Central memory CD8-positive, alpha-beta T cell (primary cell): ENCODE data around the gene SLC7A6.

Source experiments
- ATAC-seq: fragments of 150-1000 bp; cut with Tn5 transposase; replicated peaks from 2 replicates; pipeline ENCODE4 v1.10.0; 2022; ENCODE audit warnings: mild to moderate bottlenecking, moderate FRiP score, moderate number of reproducible peaks; ENCODE audit not compliant: poor library complexity, severe bottlenecking; ENCODE audit errors: extremely low read depth
- DNase-seq, 2 donors: peaks; one replicate each; pipeline ENCODE4 v3.0.0; 2021; ENCODE audit warnings: low spot score in 2 of 2
- H3K27ac Mint-ChIP-seq: one replicate; pipeline ENCODE4 v1.8.0; 2022; ENCODE audit warnings: low read depth, mild to moderate bottlenecking, moderate library complexity, mixed read lengths
- H3K27me3 Mint-ChIP-seq: one replicate; pipeline ENCODE4 v1.8.0; 2022; ENCODE audit warnings: mixed read lengths
- H3K36me3 Mint-ChIP-seq: one replicate; pipeline ENCODE4 v1.8.0; 2022; ENCODE audit warnings: mild to moderate bottlenecking, moderate library complexity, mixed read lengths; ENCODE audit not compliant: insufficient read depth
- H3K4me1 Mint-ChIP-seq: one replicate; pipeline ENCODE4 v1.8.0; 2022; ENCODE audit warnings: mixed read lengths
- H3K4me3 Mint-ChIP-seq: one replicate; pipeline ENCODE4 v1.8.0; 2022; ENCODE audit warnings: mild to moderate bottlenecking, moderate library complexity, mixed read lengths
- H3K9me3 Mint-ChIP-seq: one replicate; pipeline ENCODE4 v1.8.0; 2022; ENCODE audit warnings: mixed read lengths

Gene SLC7A6

GRCh38 chr16:68292425-68292824, 28.1 kb downstream of the SLC7A6 start:
- DNase-seq (no peak), ATAC-seq (no peak)
- Mint-ChIP-seq H3K4me1 (peaks cover 48% of the 10 kb centered on the region), H3K4me3 (no peak overlapping the region), H3K36me3 (peaks cover 26% of the 10 kb centered on the region), H3K9me3 (no peaks in the 10 kb centered on the region), H3K27ac (peak overlapping the region; percentile 44), H3K27me3 (no peaks in the 10 kb centered on the region)

- H3K4me3 Mint-ChIP-seq: no peak overlapping the region
- peaks cover 32% of the 10 kb centered on the region for H3K4me1 Mint-ChIP-seq
- no peaks in the 10 kb centered on the region for H3K27me3 Mint-ChIP-seq
- no peak overlapping the region for H3K27ac Mint-ChIP-seq
- ATAC-seq: no peak
- no peak for DNase-seq
- H3K36me3 Mint-ChIP-seq: peaks cover 46% of the 10 kb centered on the region
- no peaks in the 10 kb centered on the region for H3K9me3 Mint-ChIP-seq
Measured at GRCh38 chr16:68296291-68296690, 32.0 kb downstream of the SLC7A6 start.

- H3K27me3 Mint-ChIP-seq: no peaks in the 10 kb centered on the region
- ATAC-seq (no peak), DNase-seq (no peak)
- H3K27ac Mint-ChIP-seq: no peak overlapping the region
- no peak overlapping the region for H3K4me3 Mint-ChIP-seq
- peaks cover 49% of the 10 kb centered on the region for H3K36me3 Mint-ChIP-seq
- H3K4me1 Mint-ChIP-seq: peaks cover 32% of the 10 kb centered on the region
- H3K9me3 Mint-ChIP-seq: no peaks in the 10 kb centered on the region
Measured at GRCh38 chr16:68296693-68297092, 32.4 kb downstream of the SLC7A6 start.

GRCh38 chr16:68297908-68298307, 33.6 kb downstream of the SLC7A6 start:
- Mint-ChIP-seq H3K4me1 (peaks cover 26% of the 10 kb centered on the region), H3K9me3 (no peaks in the 10 kb centered on the region), H3K27me3 (no peaks in the 10 kb centered on the region), H3K4me3 (no peak overlapping the region), H3K36me3 (peaks cover 59% of the 10 kb centered on the region), H3K27ac (peak overlapping the region; percentile 35)
- ATAC-seq (no peak), DNase-seq (no peak)

GRCh38 chr16:68298312-68298711, 34.0 kb downstream of the SLC7A6 start:
- ATAC-seq: no peak
- peaks cover 59% of the 10 kb centered on the region for H3K36me3 Mint-ChIP-seq
- no peaks in the 10 kb centered on the region for H3K9me3 Mint-ChIP-seq
- no peaks in the 10 kb centered on the region for H3K27me3 Mint-ChIP-seq
- H3K4me3 Mint-ChIP-seq: no peak overlapping the region
- H3K27ac Mint-ChIP-seq: peak overlapping the region; percentile 25
- DNase-seq: no peak
- peaks cover 25% of the 10 kb centered on the region for H3K4me1 Mint-ChIP-seq

- ATAC-seq: no peak
Measured at GRCh38 chr16:68298907-68299561, 34.7 kb downstream of the SLC7A6 start.

GRCh38 chr16:68299571-68300453, 35.5 kb downstream of the SLC7A6 start:
- Mint-ChIP-seq H3K27me3 (no peaks in the 10 kb centered on the region), H3K4me1 (peaks cover 14% of the 10 kb centered on the region), H3K27ac (no peak overlapping the region), H3K36me3 (peaks cover 68% of the 10 kb centered on the region), H3K4me3 (no peak overlapping the region), H3K9me3 (no peaks in the 10 kb centered on the region)
- ATAC-seq: no peak
- no peak for DNase-seq

More at GRCh38 chr16:68298907-68299561, 34.7 kb downstream of the SLC7A6 start:
- Mint-ChIP-seq H3K36me3 (peaks cover 63% of the 10 kb centered on the region), H3K27me3 (no peaks in the 10 kb centered on the region), H3K27ac (no peak overlapping the region), H3K9me3 (no peaks in the 10 kb centered on the region), H3K4me3 (no peak overlapping the region), H3K4me1 (peaks cover 19% of the 10 kb centered on the region)
- no peak for DNase-seq

- H3K27ac Mint-ChIP-seq: peak overlapping the region; percentile 87
- no peaks in the 10 kb centered on the region for H3K9me3 Mint-ChIP-seq
- peaks cover 78% of the 10 kb centered on the region for H3K36me3 Mint-ChIP-seq
- DNase-seq: no peak
- no peak for ATAC-seq
- peaks cover 14% of the 10 kb centered on the region for H3K4me1 Mint-ChIP-seq
- no peaks in the 10 kb centered on the region for H3K27me3 Mint-ChIP-seq
- H3K4me3 Mint-ChIP-seq: no peak overlapping the region
Measured at GRCh38 chr16:68300734-68301459, 36.6 kb downstream of the SLC7A6 start.

- peaks cover 66% of the 10 kb centered on the region for H3K36me3 Mint-ChIP-seq
- H3K4me3 Mint-ChIP-seq: no peak overlapping the region
- DNase-seq: no peak
- no peaks in the 10 kb centered on the region for H3K9me3 Mint-ChIP-seq
- no peak for ATAC-seq
- H3K4me1 Mint-ChIP-seq: peaks cover 22% of the 10 kb centered on the region
- H3K27me3 Mint-ChIP-seq: no peaks in the 10 kb centered on the region
- H3K27ac Mint-ChIP-seq: no peak overlapping the region
Measured at GRCh38 chr16:68306633-68307032, 42.3 kb downstream of the SLC7A6 start.

GRCh38 chr16:68309799-68310198, 45.5 kb downstream of the SLC7A6 start:
- Mint-ChIP-seq H3K9me3 (no peaks in the 10 kb centered on the region), H3K36me3 (peaks cover 49% of the 10 kb centered on the region), H3K4me3 (peak overlapping the region; percentile 98), H3K27me3 (no peaks in the 10 kb centered on the region), H3K4me1 (peaks cover 40% of the 10 kb centered on the region), H3K27ac (peak overlapping the region; percentile 96)
- ATAC-seq: no peak
- DNase-seq: no peak

GRCh38 chr16:68310437-68310773, 46.1 kb downstream of the SLC7A6 start:
- H3K27me3 Mint-ChIP-seq: no peaks in the 10 kb centered on the region
- H3K27ac Mint-ChIP-seq: peak overlapping the region; percentile 96
- H3K36me3 Mint-ChIP-seq: peaks cover 43% of the 10 kb centered on the region
- peaks cover 46% of the 10 kb centered on the region for H3K4me1 Mint-ChIP-seq
- ATAC-seq (no peak), DNase-seq (no peak)
- peak overlapping the region; percentile 98 for H3K4me3 Mint-ChIP-seq
- no peaks in the 10 kb centered on the region for H3K9me3 Mint-ChIP-seq

GRCh38 chr16:68310774-68311511, 46.6 kb downstream of the SLC7A6 start, which contains the start of the genes PRMT7 and SLC7A6OS:
Gene PRMT7 (plus strand): TSS chr16:68311019. CDS start chr16:68315980, 4,961 bp downstream.
Gene SLC7A6OS (minus strand): TSS chr16:68310946. CDS start chr16:68310926, 20 bp downstream.
- Mint-ChIP-seq H3K9me3 (no peaks in the 10 kb centered on the region), H3K4me1 (peaks cover 51% of the 10 kb centered on the region), H3K4me3 (peak within 1 kb of the TSS; percentile 98), H3K27ac (peak within 1 kb of the TSS; percentile 96), H3K27me3 (no peaks in the 10 kb centered on the region), H3K36me3 (peaks cover 42% of the 10 kb centered on the region)
- peak; percentile 98 for ATAC-seq
- DNase-seq: peak; percentile 71 to 83
